ENCODE results near the gene TMPRSS4. TPM values are rescaled to one million over a fixed set of nuclear protein-coding genes. Genes with fewer than 3 reads are reported as not detected.

TMPRSS4 gene
- total and polyA plus RNA-seq, 2 donors (not counting 1 experiment from before 2014, with no cell fraction given): not detected

DNA sequence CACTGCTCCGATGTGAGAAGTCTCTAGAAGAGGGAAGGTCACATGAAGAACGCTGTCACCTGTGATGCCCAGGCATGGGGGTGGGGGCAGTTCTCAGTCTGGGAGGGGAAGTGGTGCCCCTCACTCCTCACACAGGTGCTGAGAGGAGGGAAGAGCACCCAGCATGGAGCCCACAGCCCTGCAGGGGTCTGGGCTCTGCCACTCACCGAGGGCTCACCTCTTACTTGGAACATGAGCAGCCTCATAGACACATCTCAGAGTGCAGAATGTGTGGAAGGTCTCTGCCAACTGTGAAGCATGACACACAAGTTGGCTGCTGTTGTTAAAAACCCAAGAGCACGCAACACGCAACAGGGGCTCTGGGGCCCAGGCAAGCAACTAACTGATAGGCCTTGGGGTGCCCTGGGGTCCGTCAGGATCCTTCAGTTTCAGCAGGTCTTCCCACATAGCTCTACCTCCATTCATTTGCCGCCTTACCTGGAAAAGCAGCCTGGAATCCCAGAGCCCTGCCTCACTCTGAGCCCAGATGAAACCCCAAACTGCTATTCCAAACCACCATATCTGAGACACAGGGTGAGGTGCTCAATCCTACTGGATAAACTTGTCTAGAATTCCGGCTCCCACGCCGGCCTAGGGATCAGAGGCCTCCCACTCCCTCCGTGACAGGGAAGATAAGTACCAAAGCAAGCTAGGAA lies 17.5 kb upstream of the TMPRSS4 start:
- H3K4me1 Mint-ChIP-seq: no peaks in the 10 kb centered on the region
- POLR2A ChIA-PET: no interaction called here
- no peak for DNase-seq

DNA sequence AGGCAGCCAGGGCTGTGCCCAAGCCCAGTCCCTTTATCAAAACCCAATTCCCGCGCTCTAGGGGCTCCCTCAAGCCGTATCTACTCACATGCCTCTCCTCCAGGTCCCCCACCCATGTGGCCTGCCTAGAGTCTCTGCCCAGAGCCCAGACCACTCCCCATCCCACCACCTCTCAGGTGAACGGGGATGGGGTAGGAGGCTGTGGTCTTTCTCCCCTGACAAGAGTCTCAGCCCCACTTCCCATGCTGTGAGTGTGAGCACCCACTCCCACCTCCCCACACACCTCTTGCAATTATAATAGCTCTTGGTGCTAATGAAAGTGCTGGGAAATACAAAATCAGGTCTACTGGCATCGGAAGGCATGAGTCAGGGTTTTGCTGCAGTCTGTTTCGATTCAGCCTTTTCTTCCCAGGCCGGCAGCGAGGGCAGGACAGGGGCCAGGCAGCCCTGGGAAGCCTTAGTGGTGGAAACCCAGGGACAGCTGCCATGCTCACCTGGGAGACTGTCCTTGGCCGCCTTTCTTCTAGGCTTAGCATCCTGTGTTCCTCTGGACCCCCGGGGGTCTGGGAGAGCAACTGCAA lies 16.7 kb upstream of the TMPRSS4 start:
- no peak overlapping the region for H3K27ac ChIP-seq (ENCODE audit: low read length in 2 of 2)
- H3K4me2 ChIP-seq (replicated peaks; ENCODE audit: low read depth, low read length, poor library complexity, severe bottlenecking): no peak overlapping the region
- no peaks in the 10 kb centered on the region for H3K4me1 Mint-ChIP-seq
- no peaks in the 10 kb centered on the region for H3K9me3 Mint-ChIP-seq (ENCODE audit: insufficient read depth)
- H4K20me1 ChIP-seq (ENCODE audit: control insufficient read depth, insufficient read depth, low read length, poor library complexity, severe bottlenecking): no peaks in the 10 kb centered on the region
- 96% methylated on average over 6 of the region's 10 CpGs for WGBS (ENCODE audit: insufficient coverage)
- POLR2A ChIA-PET: no interaction called here
- no peaks in the 10 kb centered on the region for H3K79me2 ChIP-seq (ENCODE audit: control insufficient read depth, insufficient read depth, low read length)
- no peaks in the 10 kb centered on the region for H3K9me3 ChIP-seq (ENCODE audit: control extremely low read depth in 1 of 3, control insufficient read depth in 2 of 3, insufficient read depth in 1 of 3, low read length in 2 of 3)
- CTCF ChIA-PET: interaction anchor here (10.5 to 13.0 kb wide), 2 partner anchors 112 to 217 kb away, joined by 227 to 495 read pairs; no protein-coding TSS in a partner anchor
- H3K9ac ChIP-seq (ENCODE audit: low read length): no peak overlapping the region
- no peak overlapping the region for H2AFZ ChIP-seq (ENCODE audit: insufficient read depth, low read depth, low read length, poor library complexity, severe bottlenecking)
- no peak for ATAC-seq (ENCODE audit: low read depth)
- peaks cover 0 to 9% (median 0%) of the 10 kb centered on the region in 4 experiments for H3K27me3 ChIP-seq (replicated peaks in 1 of 4; ENCODE audit: control extremely low read depth in 1 of 4, control insufficient read depth in 3 of 4, insufficient read depth in 4 of 4, low read length in 3 of 4)
- H3K4me3 Mint-ChIP-seq: no peak overlapping the region
- no peaks in the 10 kb centered on the region for H3K4me1 ChIP-seq (ENCODE audit: control insufficient read depth in 2 of 2, insufficient read depth in 2 of 2, low read length in 2 of 2)
- DNase-seq: no peak
- no peak overlapping the region for H3K4me3 ChIP-seq (ENCODE audit: control extremely low read depth in 1 of 5, extremely low read depth in 1 of 5, insufficient read depth in 1 of 5, low read depth in 2 of 5, low read length in 4 of 5)
- no peaks in the 10 kb centered on the region for H3K36me3 ChIP-seq (replicated peaks in 1 of 2; ENCODE audit: control extremely low read depth in 1 of 2, control insufficient read depth in 1 of 2, extremely low read depth in 1 of 2, insufficient read depth in 2 of 2, low read length in 1 of 2)
- H3K27ac Mint-ChIP-seq: no peak overlapping the region
- intact Hi-C loops (cut with micrococcal nuclease): no loop called here
- TF ChIP-seq, protein P1, sequence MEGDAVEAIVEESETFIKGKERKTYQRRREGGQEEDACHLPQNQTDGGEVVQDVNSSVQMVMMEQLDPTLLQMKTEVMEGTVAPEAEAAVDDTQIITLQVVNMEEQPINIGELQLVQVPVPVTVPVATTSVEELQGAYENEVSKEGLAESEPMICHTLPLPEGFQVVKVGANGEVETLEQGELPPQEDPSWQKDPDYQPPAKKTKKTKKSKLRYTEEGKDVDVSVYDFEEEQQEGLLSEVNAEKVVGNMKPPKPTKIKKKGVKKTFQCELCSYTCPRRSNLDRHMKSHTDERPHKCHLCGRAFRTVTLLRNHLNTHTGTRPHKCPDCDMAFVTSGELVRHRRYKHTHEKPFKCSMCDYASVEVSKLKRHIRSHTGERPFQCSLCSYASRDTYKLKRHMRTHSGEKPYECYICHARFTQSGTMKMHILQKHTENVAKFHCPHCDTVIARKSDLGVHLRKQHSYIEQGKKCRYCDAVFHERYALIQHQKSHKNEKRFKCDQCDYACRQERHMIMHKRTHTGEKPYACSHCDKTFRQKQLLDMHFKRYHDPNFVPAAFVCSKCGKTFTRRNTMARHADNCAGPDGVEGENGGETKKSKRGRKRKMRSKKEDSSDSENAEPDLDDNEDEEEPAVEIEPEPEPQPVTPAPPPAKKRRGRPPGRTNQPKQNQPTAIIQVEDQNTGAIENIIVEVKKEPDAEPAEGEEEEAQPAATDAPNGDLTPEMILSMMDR (IDR thresholded peaks at IDR 0.05): no peak
- TF ChIP-seq EZH2 (IDR thresholded peaks at IDR 0.05; ENCODE audit: borderline replicate concordance, insufficient read depth, low read depth, low read length, poor library complexity, severe bottlenecking): no peak
- peaks cover 30% of the 10 kb centered on the region for H3K27me3 Mint-ChIP-seq

More for the DNA sequence above, 17.5 kb upstream of the TMPRSS4 start:
- intact Hi-C loops (cut with micrococcal nuclease): no loop called here
- Histone ChIP-seq H2AFZ (ENCODE audit: insufficient read depth, low read depth, low read length, poor library complexity, severe bottlenecking) (no peak overlapping the region), H3K79me2 (ENCODE audit: control insufficient read depth, insufficient read depth, low read length) (no peaks in the 10 kb centered on the region), H3K36me3 (replicated peaks in 1 of 2; ENCODE audit: control extremely low read depth in 1 of 2, control insufficient read depth in 1 of 2, extremely low read depth in 1 of 2, insufficient read depth in 2 of 2, low read length in 1 of 2) (no peaks in the 10 kb centered on the region), H3K27ac (ENCODE audit: low read length in 2 of 2) (no peak overlapping the region), H3K9me3 (ENCODE audit: control extremely low read depth in 1 of 3, control insufficient read depth in 2 of 3, insufficient read depth in 1 of 3, low read length in 2 of 3) (no peaks in the 10 kb centered on the region), H3K27me3 (replicated peaks in 1 of 4; ENCODE audit: control extremely low read depth in 1 of 4, control insufficient read depth in 3 of 4, insufficient read depth in 4 of 4, low read length in 3 of 4) (peaks cover 0 to 9% (median 0%) of the 10 kb centered on the region in 4 experiments), H3K4me2 (replicated peaks; ENCODE audit: low read depth, low read length, poor library complexity, severe bottlenecking) (no peak overlapping the region), H3K9ac (ENCODE audit: low read length) (no peak overlapping the region), H3K4me1 (ENCODE audit: control insufficient read depth in 2 of 2, insufficient read depth in 2 of 2, low read length in 2 of 2) (no peaks in the 10 kb centered on the region), H3K4me3 (ENCODE audit: control extremely low read depth in 1 of 5, extremely low read depth in 1 of 5, insufficient read depth in 1 of 5, low read depth in 2 of 5, low read length in 4 of 5) (no peak overlapping the region), H4K20me1 (ENCODE audit: control insufficient read depth, insufficient read depth, low read length, poor library complexity, severe bottlenecking) (no peaks in the 10 kb centered on the region)
- no peak for ATAC-seq (ENCODE audit: low read depth)
- Mint-ChIP-seq H3K4me3 (no peak overlapping the region), H3K9me3 (ENCODE audit: insufficient read depth) (no peaks in the 10 kb centered on the region), H3K27ac (no peak overlapping the region), H3K27me3 (peaks cover 27% of the 10 kb centered on the region)
- WGBS (ENCODE audit: insufficient coverage): 91% methylated on average over 9 of the region's 11 CpGs
- TF ChIP-seq, protein P1 (IDR thresholded peaks at IDR 0.05): no peak
- no peak for TF ChIP-seq EZH2 (IDR thresholded peaks at IDR 0.05; ENCODE audit: borderline replicate concordance, insufficient read depth, low read depth, low read length, poor library complexity, severe bottlenecking)
- CTCF ChIA-PET: interaction anchor here (10.5 to 13.0 kb wide), 2 partner anchors 111 to 216 kb away, joined by 227 to 495 read pairs; no protein-coding TSS in a partner anchor

Data from B cell (primary cell).